GM18526 (cell line): ENCODE measurements around the gene ZFP90.

Experiments
- POLR2A ChIP-seq: IDR thresholded peaks from 3 replicates; pipeline ENCODE4 v1.6.1; 2011; ENCODE audit not compliant: insufficient read length; ENCODE audit errors: extremely low read depth

Gene ZFP90

GRCh38 chr16:68533937-68534336 is 5.2 kb upstream of the ZFP90 start:
- TF ChIP-seq POLR2A, result no peak

- no peak for TF ChIP-seq POLR2A
Measured at GRCh38 chr16:68535331-68535730, 3.8 kb upstream of the ZFP90 start.

GRCh38 chr16:68539711-68540239 is 684 bp downstream of the ZFP90 start:
- TF ChIP-seq POLR2A, result no peak

- no peak for TF ChIP-seq POLR2A
Measured at GRCh38 chr16:68548947-68549346, 9.9 kb downstream of the ZFP90 start.

- no peak for TF ChIP-seq POLR2A
Measured at GRCh38 chr16:68553186-68553585, 14.1 kb downstream of the ZFP90 start.

- no peak for TF ChIP-seq POLR2A
Measured at GRCh38 chr16:68563631-68564381, 24.7 kb downstream of the ZFP90 start.

- no peak for TF ChIP-seq POLR2A
Measured at GRCh38 chr16:68564382-68564985, 25.4 kb downstream of the ZFP90 start.

- no peak for TF ChIP-seq POLR2A
Measured at GRCh38 chr16:68574479-68574878, 35.4 kb downstream of the ZFP90 start.

- TF ChIP-seq POLR2A, result no peak
Measured at GRCh38 chr16:68575082-68575481, 36.0 kb downstream of the ZFP90 start.

- no peak for TF ChIP-seq POLR2A
Measured at GRCh38 chr16:68577352-68577853, 38.3 kb downstream of the ZFP90 start.

GRCh38 chr16:68590201-68590994 is 51.3 kb downstream of the ZFP90 start:
- TF ChIP-seq POLR2A, result no peak

GRCh38 chr16:68592466-68593337 is 53.6 kb downstream of the ZFP90 start:
- no peak for TF ChIP-seq POLR2A

- no peak for TF ChIP-seq POLR2A
Measured at GRCh38 chr16:68596266-68596665, 57.2 kb downstream of the ZFP90 start.

- no peak for TF ChIP-seq POLR2A
Measured at GRCh38 chr16:68599586-68599985, 60.5 kb downstream of the ZFP90 start.

GRCh38 chr16:68605746-68606145 is 66.7 kb downstream of the ZFP90 start:
- TF ChIP-seq POLR2A, result no peak
